ENCODE data around the gene MAZ.
A peak's percentile ranks its signal among the peaks of the same experiment; 100 is the strongest.

The MAZ gene

DNA sequence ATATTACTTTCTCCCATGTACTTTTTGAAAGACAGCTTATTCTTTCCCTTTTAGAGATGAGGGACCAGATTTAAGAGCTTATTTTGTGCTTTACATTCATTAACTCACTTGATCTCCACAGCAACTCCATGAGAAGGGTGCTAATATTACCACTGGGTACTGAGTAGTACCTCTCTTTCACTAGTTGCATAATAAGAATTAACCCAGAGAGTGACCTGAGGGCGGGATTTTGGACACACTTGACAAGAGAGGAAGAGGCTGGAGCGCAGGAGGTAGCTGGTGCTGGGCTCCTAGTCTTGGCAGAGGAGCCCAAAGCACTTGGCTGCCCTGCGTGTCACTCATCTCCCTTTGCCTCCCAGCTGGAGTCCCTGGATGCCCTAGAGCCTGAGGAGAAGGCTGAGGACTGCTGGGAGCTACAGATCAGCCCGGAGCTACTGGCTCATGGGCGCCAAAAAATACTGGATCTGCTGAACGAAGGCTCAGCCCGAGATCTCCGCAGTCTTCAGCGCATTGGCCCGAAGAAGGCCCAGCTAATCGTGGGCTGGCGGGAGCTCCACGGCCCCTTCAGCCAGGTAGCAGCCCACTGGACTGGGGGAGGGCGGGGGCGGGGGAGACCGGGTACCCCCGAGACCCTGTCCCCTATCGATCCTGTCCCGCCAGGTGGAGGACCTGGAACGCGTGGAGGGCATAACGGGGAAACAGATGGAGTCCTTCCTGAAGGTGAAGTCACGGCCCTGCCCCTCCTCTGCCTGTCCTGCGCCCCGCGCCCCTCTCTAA is 1.7 kb upstream of the MAZ start:
- ATAC-seq = no peak
- no peak for TF ChIP-seq GLIS3 (CRISPR knock-in tag; IDR thresholded peaks at IDR 0.05)
- TF ChIP-seq CSDC2 (CRISPR knock-in tag; IDR thresholded peaks at IDR 0.05) = no peak
- TF ChIP-seq ZNF70 (CRISPR knock-in tag; IDR thresholded peaks at IDR 0.05) = no peak
- TF ChIP-seq, protein P1, sequence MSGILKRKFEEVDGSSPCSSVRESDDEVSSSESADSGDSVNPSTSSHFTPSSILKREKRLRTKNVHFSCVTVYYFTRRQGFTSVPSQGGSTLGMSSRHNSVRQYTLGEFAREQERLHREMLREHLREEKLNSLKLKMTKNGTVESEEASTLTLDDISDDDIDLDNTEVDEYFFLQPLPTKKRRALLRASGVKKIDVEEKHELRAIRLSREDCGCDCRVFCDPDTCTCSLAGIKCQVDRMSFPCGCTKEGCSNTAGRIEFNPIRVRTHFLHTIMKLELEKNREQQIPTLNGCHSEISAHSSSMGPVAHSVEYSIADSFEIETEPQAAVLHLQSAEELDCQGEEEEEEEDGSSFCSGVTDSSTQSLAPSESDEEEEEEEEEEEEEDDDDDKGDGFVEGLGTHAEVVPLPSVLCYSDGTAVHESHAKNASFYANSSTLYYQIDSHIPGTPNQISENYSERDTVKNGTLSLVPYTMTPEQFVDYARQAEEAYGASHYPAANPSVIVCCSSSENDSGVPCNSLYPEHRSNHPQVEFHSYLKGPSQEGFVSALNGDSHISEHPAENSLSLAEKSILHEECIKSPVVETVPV (CRISPR knock-in tag; IDR thresholded peaks at IDR 0.05) = no peak
- no peak for TF ChIP-seq ZFP30 (CRISPR knock-in tag; IDR thresholded peaks at IDR 0.05)
- no peak for TF ChIP-seq ZC3H10 (CRISPR knock-in tag; IDR thresholded peaks at IDR 0.05)
- no peak for TF ChIP-seq RARB (CRISPR knock-in tag; IDR thresholded peaks at IDR 0.05)
- no peak for TF ChIP-seq TCF4 (CRISPR knock-in tag; IDR thresholded peaks at IDR 0.05; ENCODE audit: borderline replicate concordance)
- no peak for TF ChIP-seq ESRRG (CRISPR knock-in tag; IDR thresholded peaks at IDR 0.05)
- no peak for TF ChIP-seq SNAI2 (CRISPR knock-in tag; IDR thresholded peaks at IDR 0.05)
- no peak for TF ChIP-seq TOX (CRISPR knock-in tag; IDR thresholded peaks at IDR 0.05; ENCODE audit: borderline replicate concordance)

DNA sequence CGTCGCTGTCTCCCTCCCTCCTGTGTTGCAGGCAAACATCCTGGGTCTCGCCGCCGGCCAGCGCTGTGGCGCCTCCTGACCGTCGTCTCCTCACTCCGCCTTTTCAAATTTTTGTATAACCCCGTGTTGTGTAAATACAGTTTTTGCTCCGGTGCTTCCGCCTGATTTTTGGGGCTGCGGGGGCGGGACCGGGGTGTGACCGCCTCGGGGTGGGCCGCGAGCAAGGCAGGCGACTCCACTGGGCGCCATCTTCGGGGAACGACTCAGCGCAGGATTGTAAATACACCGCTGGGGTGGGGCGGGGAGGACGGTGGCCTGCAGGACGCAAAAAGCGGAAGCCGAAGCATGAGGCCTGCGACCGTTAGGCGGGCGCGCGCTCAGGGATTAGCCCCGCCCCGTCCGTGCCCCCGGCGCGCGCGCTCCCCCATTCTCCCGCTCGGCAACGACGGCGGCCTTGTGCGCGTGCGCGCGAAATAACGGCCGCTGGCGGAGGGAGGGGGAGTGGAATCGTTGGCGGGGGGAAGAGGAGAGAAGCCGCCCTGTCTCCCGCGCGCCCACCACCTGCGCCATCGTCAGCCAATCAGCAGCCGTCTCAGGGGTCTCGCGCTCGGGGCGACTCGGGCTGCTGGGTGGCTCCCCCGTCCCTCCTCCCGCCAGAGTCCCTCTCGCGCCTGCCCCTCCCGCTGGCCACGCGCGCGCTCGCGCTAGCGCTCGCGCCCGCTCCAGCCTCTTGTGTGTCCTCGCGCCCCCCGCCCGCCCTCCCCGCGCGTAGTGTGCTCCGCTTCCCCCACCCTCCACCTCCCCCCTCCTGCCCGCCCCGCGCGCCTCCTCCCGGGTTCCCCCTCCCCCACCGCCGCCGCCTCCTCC is 864 bp upstream of the MAZ start:
- TF ChIP-seq ZC3H10 (CRISPR knock-in tag; IDR thresholded peaks at IDR 0.05) (no peak), BACH2 (CRISPR knock-in tag; IDR thresholded peaks at IDR 0.05; ENCODE audit: borderline replicate concordance) (no peak), ZNF8 (CRISPR knock-in tag; IDR thresholded peaks at IDR 0.05) (no peak), ESRRG (CRISPR knock-in tag; IDR thresholded peaks at IDR 0.05) (no peak), TOX (CRISPR knock-in tag; IDR thresholded peaks at IDR 0.05; ENCODE audit: borderline replicate concordance) (no peak), PPARA (CRISPR knock-in tag; IDR thresholded peaks at IDR 0.05; ENCODE audit: borderline replicate concordance) (no peak), RARB (CRISPR knock-in tag; IDR thresholded peaks at IDR 0.05) (0 out of 2 replicates have a peak, but pooled peaks have one; percentile 47), ISL1 (CRISPR knock-in tag; IDR thresholded peaks at IDR 0.05) (no peak), OSR1 (CRISPR knock-in tag; IDR thresholded peaks at IDR 0.05) (no peak), ZNF70 (CRISPR knock-in tag; IDR thresholded peaks at IDR 0.05) (no peak), ARNTL (CRISPR knock-in tag; IDR thresholded peaks at IDR 0.05; ENCODE audit: borderline replicate concordance, low read depth) (no peak), ZFP3 (CRISPR knock-in tag; IDR thresholded peaks at IDR 0.05) (no peak), CSDC2 (CRISPR knock-in tag; IDR thresholded peaks at IDR 0.05) (0 out of 2 replicates have a peak, but pooled peaks have one; percentile 78), ZFP30 (CRISPR knock-in tag; IDR thresholded peaks at IDR 0.05) (no peak), TCF4 (CRISPR knock-in tag; IDR thresholded peaks at IDR 0.05; ENCODE audit: borderline replicate concordance) (no peak), ZNF565 (CRISPR knock-in tag; conservative IDR thresholded peaks at IDR 0.05; ENCODE audit: low read depth) (0 out of 2 replicates have a peak, but pooled peaks have one; percentile 19), GLIS3 (CRISPR knock-in tag; IDR thresholded peaks at IDR 0.05) (peak; percentile 63; the same call in 1 of the 2 replicates), SNAI2 (CRISPR knock-in tag; IDR thresholded peaks at IDR 0.05) (peak; percentile 88; the same call in 1 of the 2 replicates)
- TF ChIP-seq, protein P2, sequence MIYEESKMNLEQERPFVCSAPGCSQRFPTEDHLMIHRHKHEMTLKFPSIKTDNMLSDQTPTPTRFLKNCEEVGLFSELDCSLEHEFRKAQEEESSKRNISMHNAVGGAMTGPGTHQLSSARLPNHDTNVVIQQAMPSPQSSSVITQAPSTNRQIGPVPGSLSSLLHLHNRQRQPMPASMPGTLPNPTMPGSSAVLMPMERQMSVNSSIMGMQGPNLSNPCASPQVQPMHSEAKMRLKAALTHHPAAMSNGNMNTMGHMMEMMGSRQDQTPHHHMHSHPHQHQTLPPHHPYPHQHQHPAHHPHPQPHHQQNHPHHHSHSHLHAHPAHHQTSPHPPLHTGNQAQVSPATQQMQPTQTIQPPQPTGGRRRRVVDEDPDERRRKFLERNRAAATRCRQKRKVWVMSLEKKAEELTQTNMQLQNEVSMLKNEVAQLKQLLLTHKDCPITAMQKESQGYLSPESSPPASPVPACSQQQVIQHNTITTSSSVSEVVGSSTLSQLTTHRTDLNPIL (CRISPR knock-in tag; IDR thresholded peaks at IDR 0.05; ENCODE audit: low read depth) = no peak
- TF ChIP-seq, protein P3, sequence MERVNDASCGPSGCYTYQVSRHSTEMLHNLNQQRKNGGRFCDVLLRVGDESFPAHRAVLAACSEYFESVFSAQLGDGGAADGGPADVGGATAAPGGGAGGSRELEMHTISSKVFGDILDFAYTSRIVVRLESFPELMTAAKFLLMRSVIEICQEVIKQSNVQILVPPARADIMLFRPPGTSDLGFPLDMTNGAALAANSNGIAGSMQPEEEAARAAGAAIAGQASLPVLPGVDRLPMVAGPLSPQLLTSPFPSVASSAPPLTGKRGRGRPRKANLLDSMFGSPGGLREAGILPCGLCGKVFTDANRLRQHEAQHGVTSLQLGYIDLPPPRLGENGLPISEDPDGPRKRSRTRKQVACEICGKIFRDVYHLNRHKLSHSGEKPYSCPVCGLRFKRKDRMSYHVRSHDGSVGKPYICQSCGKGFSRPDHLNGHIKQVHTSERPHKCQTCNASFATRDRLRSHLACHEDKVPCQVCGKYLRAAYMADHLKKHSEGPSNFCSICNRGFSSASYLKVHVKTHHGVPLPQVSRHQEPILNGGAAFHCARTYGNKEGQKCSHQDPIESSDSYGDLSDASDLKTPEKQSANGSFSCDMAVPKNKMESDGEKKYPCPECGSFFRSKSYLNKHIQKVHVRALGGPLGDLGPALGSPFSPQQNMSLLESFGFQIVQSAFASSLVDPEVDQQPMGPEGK (CRISPR knock-in tag; IDR thresholded peaks at IDR 0.05; ENCODE audit: borderline replicate concordance) = 0 out of 2 replicates have a peak, but pooled peaks have one; percentile 27
- TF ChIP-seq, protein P1 (CRISPR knock-in tag; IDR thresholded peaks at IDR 0.05) = no peak
- TF ChIP-seq, protein P4, sequence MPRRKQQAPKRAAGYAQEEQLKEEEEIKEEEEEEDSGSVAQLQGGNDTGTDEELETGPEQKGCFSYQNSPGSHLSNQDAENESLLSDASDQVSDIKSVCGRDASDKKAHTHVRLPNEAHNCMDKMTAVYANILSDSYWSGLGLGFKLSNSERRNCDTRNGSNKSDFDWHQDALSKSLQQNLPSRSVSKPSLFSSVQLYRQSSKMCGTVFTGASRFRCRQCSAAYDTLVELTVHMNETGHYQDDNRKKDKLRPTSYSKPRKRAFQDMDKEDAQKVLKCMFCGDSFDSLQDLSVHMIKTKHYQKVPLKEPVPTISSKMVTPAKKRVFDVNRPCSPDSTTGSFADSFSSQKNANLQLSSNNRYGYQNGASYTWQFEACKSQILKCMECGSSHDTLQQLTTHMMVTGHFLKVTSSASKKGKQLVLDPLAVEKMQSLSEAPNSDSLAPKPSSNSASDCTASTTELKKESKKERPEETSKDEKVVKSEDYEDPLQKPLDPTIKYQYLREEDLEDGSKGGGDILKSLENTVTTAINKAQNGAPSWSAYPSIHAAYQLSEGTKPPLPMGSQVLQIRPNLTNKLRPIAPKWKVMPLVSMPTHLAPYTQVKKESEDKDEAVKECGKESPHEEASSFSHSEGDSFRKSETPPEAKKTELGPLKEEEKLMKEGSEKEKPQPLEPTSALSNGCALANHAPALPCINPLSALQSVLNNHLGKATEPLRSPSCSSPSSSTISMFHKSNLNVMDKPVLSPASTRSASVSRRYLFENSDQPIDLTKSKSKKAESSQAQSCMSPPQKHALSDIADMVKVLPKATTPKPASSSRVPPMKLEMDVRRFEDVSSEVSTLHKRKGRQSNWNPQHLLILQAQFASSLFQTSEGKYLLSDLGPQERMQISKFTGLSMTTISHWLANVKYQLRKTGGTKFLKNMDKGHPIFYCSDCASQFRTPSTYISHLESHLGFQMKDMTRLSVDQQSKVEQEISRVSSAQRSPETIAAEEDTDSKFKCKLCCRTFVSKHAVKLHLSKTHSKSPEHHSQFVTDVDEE (CRISPR knock-in tag; IDR thresholded peaks at IDR 0.05) = peak; percentile 94
- TF ChIP-seq, protein P5, sequence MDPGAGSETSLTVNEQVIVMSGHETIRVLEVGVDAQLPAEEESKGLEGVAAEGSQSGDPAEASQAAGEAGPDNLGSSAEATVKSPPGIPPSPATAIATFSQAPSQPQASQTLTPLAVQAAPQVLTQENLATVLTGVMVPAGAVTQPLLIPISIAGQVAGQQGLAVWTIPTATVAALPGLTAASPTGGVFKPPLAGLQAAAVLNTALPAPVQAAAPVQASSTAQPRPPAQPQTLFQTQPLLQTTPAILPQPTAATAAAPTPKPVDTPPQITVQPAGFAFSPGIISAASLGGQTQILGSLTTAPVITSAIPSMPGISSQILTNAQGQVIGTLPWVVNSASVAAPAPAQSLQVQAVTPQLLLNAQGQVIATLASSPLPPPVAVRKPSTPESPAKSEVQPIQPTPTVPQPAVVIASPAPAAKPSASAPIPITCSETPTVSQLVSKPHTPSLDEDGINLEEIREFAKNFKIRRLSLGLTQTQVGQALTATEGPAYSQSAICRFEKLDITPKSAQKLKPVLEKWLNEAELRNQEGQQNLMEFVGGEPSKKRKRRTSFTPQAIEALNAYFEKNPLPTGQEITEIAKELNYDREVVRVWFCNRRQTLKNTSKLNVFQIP (CRISPR knock-in tag; IDR thresholded peaks at IDR 0.05; ENCODE audit: borderline replicate concordance, low read depth) = no peak
- peak; percentile 70 for ATAC-seq
